ENCODE measurements around the gene ETNK2.

DNA sequence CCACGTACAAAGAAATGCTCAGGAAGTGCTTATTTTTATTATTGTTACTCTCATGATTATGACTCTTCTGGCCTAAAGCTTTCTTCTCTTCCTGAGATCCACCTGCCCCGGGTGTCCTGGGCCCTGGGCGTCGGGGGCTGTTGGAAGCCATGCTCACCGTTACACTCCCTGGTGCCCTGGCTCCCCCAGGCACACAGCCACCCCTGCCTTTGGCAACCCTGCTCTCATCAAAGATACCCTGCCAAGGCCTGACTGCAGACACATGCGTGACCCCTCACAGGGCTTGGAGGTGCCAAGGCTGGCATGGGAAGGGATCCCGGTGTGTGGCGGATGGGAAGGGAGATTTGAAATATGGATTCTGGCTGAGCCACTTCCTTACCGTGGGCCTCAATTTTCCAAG is 47.7 kb upstream of the ETNK2 start:
- TF ChIP-seq POLR2AphosphoS5 (IDR thresholded peaks at IDR 0.05; ENCODE audit: low read depth, low read length) = no peak
- TF ChIP-seq SIN3A (IDR thresholded peaks at IDR 0.05; ENCODE audit: borderline replicate concordance, insufficient read depth, low read length) = no peak
- TF ChIP-seq TAF1 (IDR thresholded peaks at IDR 0.05; ENCODE audit: borderline replicate concordance, insufficient read depth, low read length) = no peak
- TF ChIP-seq, protein P1, sequence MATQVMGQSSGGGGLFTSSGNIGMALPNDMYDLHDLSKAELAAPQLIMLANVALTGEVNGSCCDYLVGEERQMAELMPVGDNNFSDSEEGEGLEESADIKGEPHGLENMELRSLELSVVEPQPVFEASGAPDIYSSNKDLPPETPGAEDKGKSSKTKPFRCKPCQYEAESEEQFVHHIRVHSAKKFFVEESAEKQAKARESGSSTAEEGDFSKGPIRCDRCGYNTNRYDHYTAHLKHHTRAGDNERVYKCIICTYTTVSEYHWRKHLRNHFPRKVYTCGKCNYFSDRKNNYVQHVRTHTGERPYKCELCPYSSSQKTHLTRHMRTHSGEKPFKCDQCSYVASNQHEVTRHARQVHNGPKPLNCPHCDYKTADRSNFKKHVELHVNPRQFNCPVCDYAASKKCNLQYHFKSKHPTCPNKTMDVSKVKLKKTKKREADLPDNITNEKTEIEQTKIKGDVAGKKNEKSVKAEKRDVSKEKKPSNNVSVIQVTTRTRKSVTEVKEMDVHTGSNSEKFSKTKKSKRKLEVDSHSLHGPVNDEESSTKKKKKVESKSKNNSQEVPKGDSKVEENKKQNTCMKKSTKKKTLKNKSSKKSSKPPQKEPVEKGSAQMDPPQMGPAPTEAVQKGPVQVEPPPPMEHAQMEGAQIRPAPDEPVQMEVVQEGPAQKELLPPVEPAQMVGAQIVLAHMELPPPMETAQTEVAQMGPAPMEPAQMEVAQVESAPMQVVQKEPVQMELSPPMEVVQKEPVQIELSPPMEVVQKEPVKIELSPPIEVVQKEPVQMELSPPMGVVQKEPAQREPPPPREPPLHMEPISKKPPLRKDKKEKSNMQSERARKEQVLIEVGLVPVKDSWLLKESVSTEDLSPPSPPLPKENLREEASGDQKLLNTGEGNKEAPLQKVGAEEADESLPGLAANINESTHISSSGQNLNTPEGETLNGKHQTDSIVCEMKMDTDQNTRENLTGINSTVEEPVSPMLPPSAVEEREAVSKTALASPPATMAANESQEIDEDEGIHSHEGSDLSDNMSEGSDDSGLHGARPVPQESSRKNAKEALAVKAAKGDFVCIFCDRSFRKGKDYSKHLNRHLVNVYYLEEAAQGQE (IDR thresholded peaks at IDR 0.05; ENCODE audit: insufficient read depth in 1 of 2, low read depth in 2 of 2, low read length in 2 of 2) = no peak

Data from PFSK-1 (cell line).